ENCODE measurements around the gene STX2.

STX2 gene

DNA sequence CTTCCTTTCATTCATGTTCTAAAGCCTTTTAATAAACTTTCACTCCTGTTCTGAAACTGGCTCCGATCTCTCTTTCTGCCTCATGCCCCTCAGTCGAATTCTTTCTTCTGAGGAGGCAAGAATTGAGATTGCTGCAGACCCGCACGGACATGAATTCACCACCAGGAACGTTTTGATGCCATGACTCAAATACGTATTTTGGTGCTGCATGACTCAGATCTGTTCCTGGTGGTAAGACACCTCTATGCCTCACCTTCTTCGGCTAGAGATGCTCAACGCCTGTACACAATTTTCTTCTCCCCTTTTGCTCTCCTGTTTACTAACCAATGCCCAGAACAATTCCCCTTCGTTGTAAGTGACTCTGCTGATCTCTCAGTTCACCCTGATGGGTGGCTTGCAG is 70.9 kb downstream of the STX2 start:
- H3K4me1 Mint-ChIP-seq, result no peaks in the 10 kb centered on the region
- H3K36me3 Mint-ChIP-seq (ENCODE audit: low read depth), result no peaks in the 10 kb centered on the region
- TF ChIP-seq, protein P1, sequence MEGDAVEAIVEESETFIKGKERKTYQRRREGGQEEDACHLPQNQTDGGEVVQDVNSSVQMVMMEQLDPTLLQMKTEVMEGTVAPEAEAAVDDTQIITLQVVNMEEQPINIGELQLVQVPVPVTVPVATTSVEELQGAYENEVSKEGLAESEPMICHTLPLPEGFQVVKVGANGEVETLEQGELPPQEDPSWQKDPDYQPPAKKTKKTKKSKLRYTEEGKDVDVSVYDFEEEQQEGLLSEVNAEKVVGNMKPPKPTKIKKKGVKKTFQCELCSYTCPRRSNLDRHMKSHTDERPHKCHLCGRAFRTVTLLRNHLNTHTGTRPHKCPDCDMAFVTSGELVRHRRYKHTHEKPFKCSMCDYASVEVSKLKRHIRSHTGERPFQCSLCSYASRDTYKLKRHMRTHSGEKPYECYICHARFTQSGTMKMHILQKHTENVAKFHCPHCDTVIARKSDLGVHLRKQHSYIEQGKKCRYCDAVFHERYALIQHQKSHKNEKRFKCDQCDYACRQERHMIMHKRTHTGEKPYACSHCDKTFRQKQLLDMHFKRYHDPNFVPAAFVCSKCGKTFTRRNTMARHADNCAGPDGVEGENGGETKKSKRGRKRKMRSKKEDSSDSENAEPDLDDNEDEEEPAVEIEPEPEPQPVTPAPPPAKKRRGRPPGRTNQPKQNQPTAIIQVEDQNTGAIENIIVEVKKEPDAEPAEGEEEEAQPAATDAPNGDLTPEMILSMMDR (IDR thresholded peaks at IDR 0.05; ENCODE audit: unreplicated experiment in 3 of 3), result no peak
- no peak overlapping the region for H3K4me3 Mint-ChIP-seq
- no peak overlapping the region for H3K27ac Mint-ChIP-seq
- no peaks in the 10 kb centered on the region for H3K9me3 Mint-ChIP-seq
- peaks cover 34% of the 10 kb centered on the region for H3K27me3 Mint-ChIP-seq (ENCODE audit: low read depth)

DNA sequence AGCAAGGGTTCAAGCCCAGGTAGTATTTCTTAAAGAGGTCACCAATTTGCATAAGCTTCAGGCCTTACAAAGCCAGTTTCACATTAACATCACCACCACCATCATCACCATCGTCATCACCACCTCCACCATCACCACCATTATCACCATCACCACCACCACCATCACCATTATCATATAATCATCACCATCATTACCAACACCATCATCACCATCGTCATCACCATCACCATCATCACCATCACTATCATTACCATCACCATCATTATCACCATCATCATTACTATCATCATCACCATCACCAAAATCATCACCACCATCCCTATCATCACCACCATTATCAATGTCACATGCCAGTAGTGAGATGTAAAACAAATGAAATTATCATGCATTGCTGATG is 72.6 kb downstream of the STX2 start:
- no peaks in the 10 kb centered on the region for H3K9me3 Mint-ChIP-seq
- H3K4me3 Mint-ChIP-seq, result no peak overlapping the region
- no peaks in the 10 kb centered on the region for H3K36me3 Mint-ChIP-seq (ENCODE audit: low read depth)
- H3K27me3 Mint-ChIP-seq (ENCODE audit: low read depth), result peaks cover 28% of the 10 kb centered on the region
- TF ChIP-seq, protein P1 (IDR thresholded peaks at IDR 0.05; ENCODE audit: unreplicated experiment in 3 of 3), result no peak
- no peaks in the 10 kb centered on the region for H3K4me1 Mint-ChIP-seq
- H3K27ac Mint-ChIP-seq, result no peak overlapping the region

DNA sequence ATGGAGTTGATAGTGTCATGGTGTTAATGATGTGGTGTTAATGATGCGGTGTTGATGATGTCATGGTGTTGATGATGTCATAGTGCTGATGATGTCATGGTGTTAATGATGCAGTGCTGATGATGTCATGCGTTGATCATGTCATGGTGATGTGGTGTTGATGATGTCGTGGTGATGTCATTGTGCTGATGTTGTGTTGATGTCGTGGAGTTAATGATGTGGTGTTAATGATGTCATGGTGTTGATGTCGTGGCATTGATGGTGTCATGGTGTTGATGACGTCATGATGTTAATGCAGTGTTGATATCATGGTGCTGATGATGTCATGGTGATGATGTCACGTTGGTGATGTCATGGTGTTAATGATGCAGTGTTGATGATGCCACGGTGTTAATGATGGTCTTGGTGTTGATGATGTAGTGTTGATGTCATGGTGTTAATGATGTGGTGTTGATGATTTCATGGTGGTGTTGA is 73.8 kb downstream of the STX2 start:
- Mint-ChIP-seq H3K4me1 (no peaks in the 10 kb centered on the region), H3K4me3 (no peak overlapping the region), H3K27me3 (ENCODE audit: low read depth) (peaks cover 29% of the 10 kb centered on the region), H3K36me3 (ENCODE audit: low read depth) (no peaks in the 10 kb centered on the region), H3K9me3 (no peaks in the 10 kb centered on the region), H3K27ac (no peak overlapping the region)
- TF ChIP-seq, protein P1 (IDR thresholded peaks at IDR 0.05; ENCODE audit: unreplicated experiment in 3 of 3), result no peak

DNA sequence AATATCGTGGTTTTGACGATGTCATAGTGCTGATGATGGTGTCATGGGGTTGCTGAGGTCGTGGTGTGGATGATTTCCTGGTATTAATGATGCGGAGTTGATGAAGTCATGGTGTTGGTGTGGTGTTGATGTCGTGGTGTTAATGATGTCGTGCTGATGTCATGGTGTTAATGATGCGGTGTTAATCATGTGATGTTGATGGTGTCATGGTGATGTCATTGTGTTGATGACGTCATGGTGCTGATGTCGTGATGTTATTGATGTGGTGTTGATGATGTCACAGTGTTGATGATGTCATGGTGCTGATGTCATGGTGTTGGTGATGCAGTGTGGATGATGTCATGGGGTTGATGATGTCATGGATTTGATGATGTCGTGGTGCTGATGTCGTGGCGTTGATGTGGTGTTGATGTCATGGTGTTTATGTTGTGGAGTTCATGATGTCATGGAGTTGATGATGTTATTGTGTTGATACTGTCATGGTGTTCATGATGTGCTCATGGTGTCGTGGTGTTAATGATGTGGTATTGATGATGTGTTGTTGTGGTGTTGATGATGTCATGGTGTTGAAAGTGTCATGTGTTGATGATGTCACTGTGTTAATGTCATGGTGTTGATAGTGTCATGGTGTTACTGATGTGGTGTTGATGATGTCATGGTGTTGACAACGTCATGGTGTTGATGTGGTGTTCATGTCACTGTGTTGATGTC is 74.4 kb downstream of the STX2 start:
- H3K4me3 Mint-ChIP-seq, result no peak overlapping the region
- peaks cover 29% of the 10 kb centered on the region for H3K27me3 Mint-ChIP-seq (ENCODE audit: low read depth)
- TF ChIP-seq, protein P1 (IDR thresholded peaks at IDR 0.05; ENCODE audit: unreplicated experiment in 3 of 3), result no peak
- no peaks in the 10 kb centered on the region for H3K36me3 Mint-ChIP-seq (ENCODE audit: low read depth)
- no peaks in the 10 kb centered on the region for H3K9me3 Mint-ChIP-seq
- H3K4me1 Mint-ChIP-seq, result no peaks in the 10 kb centered on the region
- no peak overlapping the region for H3K27ac Mint-ChIP-seq

DNA sequence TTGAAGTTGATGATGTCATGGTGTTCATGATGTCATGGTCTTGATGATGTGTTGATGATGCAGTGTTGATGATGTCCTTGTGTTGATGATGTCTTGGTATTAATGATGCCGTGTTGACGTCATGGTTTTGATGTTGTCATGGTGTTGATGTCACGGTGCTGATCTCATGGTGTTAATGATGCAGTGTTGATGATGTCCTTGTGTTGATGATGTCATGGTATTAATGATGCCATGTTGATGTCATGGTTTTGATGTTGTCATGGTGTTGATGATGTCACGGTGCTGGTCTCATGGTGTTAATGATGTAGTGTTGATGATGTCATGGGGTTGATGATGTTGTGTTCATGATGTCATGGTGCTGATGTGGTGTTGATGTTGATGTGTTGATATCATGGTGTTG is 75.0 kb downstream of the STX2 start:
- no peak overlapping the region for H3K4me3 Mint-ChIP-seq
- no peaks in the 10 kb centered on the region for H3K36me3 Mint-ChIP-seq (ENCODE audit: low read depth)
- no peak overlapping the region for H3K27ac Mint-ChIP-seq
- no peaks in the 10 kb centered on the region for H3K9me3 Mint-ChIP-seq
- TF ChIP-seq, protein P1 (IDR thresholded peaks at IDR 0.05; ENCODE audit: unreplicated experiment in 3 of 3), result no peak
- H3K27me3 Mint-ChIP-seq (ENCODE audit: low read depth), result peaks cover 29% of the 10 kb centered on the region
- H3K4me1 Mint-ChIP-seq, result no peaks in the 10 kb centered on the region

DNA sequence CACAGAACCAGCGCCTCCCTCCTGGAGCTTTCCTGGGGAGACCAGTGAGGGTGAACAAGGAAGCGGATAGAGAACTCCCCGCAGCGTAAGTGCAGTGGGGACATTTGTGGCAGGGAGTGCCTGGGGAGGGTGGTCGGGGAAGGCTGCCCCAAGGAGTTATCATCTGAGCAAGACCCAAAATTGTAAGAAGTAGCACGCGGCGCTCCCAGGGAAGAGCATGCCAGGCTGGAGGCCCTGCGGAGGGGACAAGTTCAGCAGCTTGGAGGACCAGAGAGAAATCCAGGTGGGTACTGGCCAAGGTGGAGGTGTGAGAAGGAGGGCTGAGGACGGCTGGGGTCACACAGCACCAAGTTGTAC is 76.8 kb downstream of the STX2 start:
- no peaks in the 10 kb centered on the region for H3K4me1 Mint-ChIP-seq
- TF ChIP-seq, protein P1 (IDR thresholded peaks at IDR 0.05; ENCODE audit: unreplicated experiment in 3 of 3), result no peak
- no peak overlapping the region for H3K27ac Mint-ChIP-seq
- H3K36me3 Mint-ChIP-seq (ENCODE audit: low read depth), result no peaks in the 10 kb centered on the region
- peaks cover 16% of the 10 kb centered on the region for H3K27me3 Mint-ChIP-seq (ENCODE audit: low read depth)
- no peaks in the 10 kb centered on the region for H3K9me3 Mint-ChIP-seq
- no peak overlapping the region for H3K4me3 Mint-ChIP-seq
